Keratinocyte (primary cell): ENCODE measurements around the gene FBXL17. TPM values are rescaled to one million over a fixed set of nuclear protein-coding genes. Genes with fewer than 3 reads are reported as not detected.

Experiments
- DNase-seq: peaks from one replicate; pipeline ENCODE4 v3.0.0-alpha.2; 2011; ENCODE audit warnings: low read depth, missing footprints, low spot score
- FAIRE-seq: peaks from 2 replicates; lab custom pipeline; 2011; peaks lifted over from hg19 to GRCh38; lab: Jason Lieb, UNC
- H2AFZ ChIP-seq: 2 replicates; pipeline ENCODE4 v1.6.0; 2012; ENCODE audit warnings: low read length, control low read depth, inconsistent platforms; ENCODE audit not compliant: control insufficient read depth
- H3K27ac ChIP-seq: 2 replicates; pipeline ENCODE4 v1.5.1; 2011; ENCODE audit warnings: low read length; ENCODE audit not compliant: control insufficient read depth, insufficient read depth
- H3K27me3 ChIP-seq: 3 replicates; pipeline ENCODE4 v1.6.0; 2011; ENCODE audit warnings: low read length; ENCODE audit not compliant: control insufficient read depth, insufficient read depth; ENCODE audit errors: extremely low read depth
- H3K36me3 ChIP-seq, 2 experiments: 2 replicates in 1 of 2; 3 replicates in 1 of 2; pipeline ENCODE4 v1.5.1; 2011; ENCODE audit warnings: low read length in 2 of 2, mild to moderate bottlenecking in 1 of 2; ENCODE audit not compliant: control insufficient read depth in 2 of 2, insufficient read depth in 2 of 2; ENCODE audit errors: extremely low read depth in 1 of 2
- H3K4me1 ChIP-seq: 3 replicates; pipeline ENCODE4 v1.5.1; 2011; ENCODE audit warnings: low read length; ENCODE audit not compliant: control insufficient read depth, insufficient read depth; ENCODE audit errors: extremely low read depth
- H3K4me2 ChIP-seq: 3 replicates; pipeline ENCODE4 v1.6.0; 2011; ENCODE audit warnings: low read depth, low read length; ENCODE audit not compliant: control insufficient read depth, insufficient read depth; ENCODE audit errors: extremely low read depth
- H3K4me3 ChIP-seq, 3 experiments: fragments of 200-600 bp in 1 of 3; sonication (generic) in 1 of 3; 2 replicates in 2 of 3; 3 replicates in 1 of 3; pipeline ENCODE4 v1.5.1; 2011 to 2016; ENCODE audit warnings: low read length in 3 of 3, mild to moderate bottlenecking in 3 of 3, control low read depth in 2 of 3, inconsistent platforms in 1 of 3, low read depth in 1 of 3, mixed read lengths in 1 of 3, mixed run types in 1 of 3, moderate library complexity in 1 of 3; ENCODE audit not compliant: control insufficient read depth in 2 of 3, insufficient read depth in 2 of 3; ENCODE audit errors: extremely low read depth in 1 of 3
- H3K79me2 ChIP-seq: 2 replicates; pipeline ENCODE4 v1.6.0; 2012; ENCODE audit warnings: low read length; ENCODE audit not compliant: control insufficient read depth, insufficient read depth
- H3K9ac ChIP-seq: 3 replicates; pipeline ENCODE4 v1.6.0; 2011; ENCODE audit warnings: low read length; ENCODE audit not compliant: control insufficient read depth, insufficient read depth; ENCODE audit errors: extremely low read depth
- H3K9me1 ChIP-seq: 3 replicates; pipeline ENCODE4 v1.6.0; 2011; ENCODE audit warnings: low read length; ENCODE audit not compliant: control insufficient read depth, insufficient read depth; ENCODE audit errors: extremely low read depth
- H3K9me3 ChIP-seq: 2 replicates; pipeline ENCODE4 v1.5.1; 2012; ENCODE audit warnings: low read depth, low read length; ENCODE audit not compliant: control insufficient read depth
- H4K20me1 ChIP-seq: 3 replicates; pipeline ENCODE4 v1.6.0; 2011; ENCODE audit warnings: low read length; ENCODE audit not compliant: control insufficient read depth, insufficient read depth; ENCODE audit errors: extremely low read depth
- CTCF ChIP-seq, 3 experiments: IDR thresholded peaks in 1 of 3; conservative IDR thresholded peaks in 1 of 3; optimal IDR thresholded peaks in 1 of 3; 2 replicates in 2 of 3; 3 replicates in 1 of 3; pipeline versions ENCODE3 to v1.5.1; 2011; ENCODE audit warnings: low read length in 3 of 3, mild to moderate bottlenecking in 3 of 3, moderate library complexity in 2 of 3, control low read depth in 1 of 3, inconsistent platforms in 1 of 3; ENCODE audit not compliant: insufficient read depth in 2 of 3; ENCODE audit errors: extremely low read depth in 1 of 3
- EZH2 ChIP-seq: IDR thresholded peaks from one replicate; pipeline ENCODE4 v1.6.1; 2012; ENCODE audit warnings: inconsistent platforms, mild to moderate bottlenecking, low read length, moderate library complexity
- dilution Hi-C: fragments of 300-500 bp; cut with MboI; formaldehyde crosslinking; loops from one replicate; pipeline ENCODE4 v1.7.0; 2020; ENCODE audit warnings: low sequenced_read_pairs; ENCODE audit not compliant: extremely low pct_ligation_motif_present
- polyA plus RNA-seq, 5 experiments: library from polyadenylated mRNA; depleted of rRNA in 3 of 5; stranded (reverse) in 3 of 5; stranded (forward) in 1 of 5; unstranded in 1 of 5; fragments of >200 nt; gene quantifications; 1 replicate in 1 of 5; 2 replicates in 3 of 5; 3 replicates in 1 of 5; pipeline versions ENCODE4 v1.2.1 to v1.2.3, GENCODE V29; 2011 to 2012; ENCODE audit warnings: missing spikeins in 2 of 5, low read depth in 1 of 5, low replicate concordance in 1 of 5

Gene FBXL17
- polyA plus RNA-seq, 1 donor (not counting 4 experiments of a cell fraction or from before 2014, with no cell fraction given) = 5.7 TPM

GRCh38 chr5:108171759-108172158 is 210.1 kb downstream of the FBXL17 start:
- H3K27me3 ChIP-seq = no peaks in the 10 kb centered on the region
- H3K79me2 ChIP-seq = no peaks in the 10 kb centered on the region
- H3K4me3 ChIP-seq = no peak overlapping the region
- FAIRE-seq (no peak), DNase-seq (no peak)
- dilution Hi-C loops = no loop called here
- peaks cover 4% of the 10 kb centered on the region for H3K4me1 ChIP-seq
- H3K36me3 ChIP-seq = no peaks in the 10 kb centered on the region
- H3K9me1 ChIP-seq = no peaks in the 10 kb centered on the region
- H3K27ac ChIP-seq = no peak overlapping the region
- H4K20me1 ChIP-seq = no peaks in the 10 kb centered on the region
- no peak overlapping the region for H3K9ac ChIP-seq
- H3K4me2 ChIP-seq = no peak overlapping the region
- no peak overlapping the region for H2AFZ ChIP-seq
- TF ChIP-seq EZH2 = no peak
- no peak for TF ChIP-seq CTCF (optimal IDR thresholded peaks at IDR 0.05 in 1 of 3, IDR thresholded peaks at IDR 0.05 in 1 of 3, conservative IDR thresholded peaks at IDR 0.05 in 1 of 3; ENCODE audit: extremely low read depth in 1 of 3, insufficient read depth in 2 of 3, low read length in 3 of 3)
- H3K9me3 ChIP-seq = no peaks in the 10 kb centered on the region

DNA sequence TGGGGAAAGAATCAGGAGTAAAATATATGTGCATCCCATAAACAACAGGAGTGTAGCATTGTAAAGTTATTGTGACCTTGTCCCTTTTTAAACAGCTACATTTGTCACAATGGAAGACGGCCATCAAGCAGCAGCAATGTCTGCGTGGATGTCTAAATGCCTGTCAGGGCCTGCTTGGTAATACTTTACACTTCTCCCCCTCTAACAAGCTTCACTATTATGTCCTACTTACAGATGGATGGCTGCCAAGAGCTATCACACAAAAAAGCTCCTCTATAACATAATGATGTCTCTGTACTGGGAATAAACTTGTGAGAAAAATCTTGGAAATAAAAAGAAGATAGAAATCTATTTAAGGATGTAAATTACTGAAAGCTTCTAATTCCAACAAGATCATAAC is 213.0 kb downstream of the FBXL17 start:
- H3K27me3 ChIP-seq = no peaks in the 10 kb centered on the region
- DNase-seq = no peak
- dilution Hi-C loops = no loop called here

More for the DNA sequence above, 213.0 kb downstream of the FBXL17 start:
- peaks cover 4% of the 10 kb centered on the region for H3K4me1 ChIP-seq
- H3K4me2 ChIP-seq = no peak overlapping the region
- no peak overlapping the region for H3K4me3 ChIP-seq
- no peak for FAIRE-seq
- H3K9ac ChIP-seq = no peak overlapping the region
- H3K79me2 ChIP-seq = no peaks in the 10 kb centered on the region
- TF ChIP-seq EZH2 (no peak), CTCF (optimal IDR thresholded peaks at IDR 0.05 in 1 of 3, IDR thresholded peaks at IDR 0.05 in 1 of 3, conservative IDR thresholded peaks at IDR 0.05 in 1 of 3; ENCODE audit: extremely low read depth in 1 of 3, insufficient read depth in 2 of 3, low read length in 3 of 3) (no peak)
- H2AFZ ChIP-seq = no peak overlapping the region
- H3K9me1 ChIP-seq = no peaks in the 10 kb centered on the region
- H3K9me3 ChIP-seq = no peaks in the 10 kb centered on the region
- H4K20me1 ChIP-seq = no peaks in the 10 kb centered on the region
- H3K27ac ChIP-seq = no peak overlapping the region
- no peaks in the 10 kb centered on the region for H3K36me3 ChIP-seq
